ENCODE data around the gene SLC44A1. TPM values are rescaled to one million over a fixed set of nuclear protein-coding genes. Genes with fewer than 3 reads are reported as not detected.

Gene SLC44A1
- polyA plus RNA-seq, 1 of the 3 experiments (the other 2 are of a cell fraction), result 4.5 TPM

GRCh38 chr9:105331160-105331559 is 86.7 kb downstream of the SLC44A1 start:
- H2AFZ ChIP-seq (ENCODE audit: low read depth), result no peak overlapping the region
- no peak overlapping the region for H3K9ac ChIP-seq
- no peaks in the 10 kb centered on the region for H3K9me2 ChIP-seq
- no peak for DNase-seq
- no peaks in the 10 kb centered on the region for H4K20me1 ChIP-seq (ENCODE audit: insufficient read depth)
- peaks cover 0 to 2% of the 10 kb centered on the region in 2 experiments for H3K36me3 ChIP-seq (replicated peaks in 1 of 2; ENCODE audit: control insufficient read depth in 1 of 2, insufficient read depth in 2 of 2, low read length in 1 of 2)
- POLR2A ChIA-PET, result no interaction called here
- no peaks in the 10 kb centered on the region for H3K9me3 ChIP-seq
- H3K4me2 ChIP-seq, result no peak overlapping the region
- no peaks in the 10 kb centered on the region for H3K79me2 ChIP-seq (ENCODE audit: insufficient read depth)
- no peak overlapping the region for H3K27ac ChIP-seq (ENCODE audit: low read depth in 2 of 2, low read length in 1 of 2)
- 88% methylated on average over 3 of the region's 3 CpGs for WGBS (ENCODE audit: low lambda C conversion rate)
- CTCF ChIA-PET, result interaction anchor here (1.3 kb wide), 1 partner anchor 468 kb away, joined by 3 read pairs; no protein-coding TSS in a partner anchor
- no peaks in the 10 kb centered on the region for H3F3A ChIP-seq (replicated peaks; ENCODE audit: insufficient read depth)
- TF ChIP-seq FOXJ3 (CRISPR knock-in tag; IDR thresholded peaks at IDR 0.05) (no peak), TCF12 (IDR thresholded peaks at IDR 0.05) (no peak), RXRA (IDR thresholded peaks at IDR 0.05; ENCODE audit: borderline replicate concordance, low read depth) (no peak), FOSL2 (IDR thresholded peaks at IDR 0.05; ENCODE audit: borderline replicate concordance, low read depth) (no peak)
- H3K4me1 ChIP-seq (ENCODE audit: control insufficient read depth in 1 of 2, insufficient read depth in 2 of 2, low read depth in 1 of 2, low read length in 1 of 2), result peaks cover 0 to 14% of the 10 kb centered on the region in 2 experiments; a peak in 2 of 4 replicates
- no peaks in the 10 kb centered on the region for H3K27me3 ChIP-seq (ENCODE audit: insufficient read depth)
- no peak overlapping the region for H3K4me3 ChIP-seq (ENCODE audit: low read depth in 2 of 2, low read length in 1 of 2)

DNA sequence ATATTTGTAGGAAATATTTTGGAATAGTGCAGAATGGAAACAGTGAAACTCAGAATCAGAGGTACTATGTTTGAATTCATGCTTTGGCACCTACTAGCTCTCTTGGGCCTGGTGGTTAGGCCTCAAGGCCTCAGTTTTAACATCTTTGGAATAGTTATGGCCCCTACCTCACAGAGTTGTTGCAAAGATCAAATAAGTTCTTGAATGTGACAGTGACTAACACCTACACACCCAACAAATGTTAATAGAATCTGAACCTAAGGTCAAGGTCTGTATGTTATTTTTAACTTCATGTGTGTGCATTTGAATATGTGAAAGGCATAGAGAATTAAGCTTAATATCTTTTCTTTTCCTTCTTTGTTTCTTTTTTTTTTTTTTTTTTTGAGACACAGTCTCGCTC is 87.3 kb downstream of the SLC44A1 start:
- Histone ChIP-seq H3K27ac (ENCODE audit: low read depth in 2 of 2, low read length in 1 of 2) (no peak overlapping the region), H3K27me3 (ENCODE audit: insufficient read depth) (no peaks in the 10 kb centered on the region), H3K4me2 (no peak overlapping the region), H3K9ac (no peak overlapping the region), H3K9me2 (no peaks in the 10 kb centered on the region), H3K36me3 (replicated peaks in 1 of 2; ENCODE audit: control insufficient read depth in 1 of 2, insufficient read depth in 2 of 2, low read length in 1 of 2) (peaks cover 2 to 5% of the 10 kb centered on the region in 2 experiments), H3K4me1 (ENCODE audit: control insufficient read depth in 1 of 2, insufficient read depth in 2 of 2, low read depth in 1 of 2, low read length in 1 of 2) (peaks cover 0 to 14% of the 10 kb centered on the region in 2 experiments; a peak in 2 of 4 replicates), H3K9me3 (no peaks in the 10 kb centered on the region), H3K79me2 (ENCODE audit: insufficient read depth) (no peaks in the 10 kb centered on the region), H3F3A (replicated peaks; ENCODE audit: insufficient read depth) (no peaks in the 10 kb centered on the region), H4K20me1 (ENCODE audit: insufficient read depth) (no peaks in the 10 kb centered on the region), H3K4me3 (ENCODE audit: low read depth in 2 of 2, low read length in 1 of 2) (no peak overlapping the region), H2AFZ (ENCODE audit: low read depth) (no peak overlapping the region)
- TF ChIP-seq NFIC (IDR thresholded peaks at IDR 0.05; ENCODE audit: borderline replicate concordance) (no peak), GATA2 (CRISPR knock-in tag; IDR thresholded peaks at IDR 0.05) (no peak), TAF1 (IDR thresholded peaks at IDR 0.05; ENCODE audit: borderline replicate concordance, low read depth, low read length) (no peak), EP300 (IDR thresholded peaks at IDR 0.05; ENCODE audit: borderline replicate concordance in 1 of 2, low read depth in 1 of 2, low read length in 1 of 2) (no peak), FOXJ3 (CRISPR knock-in tag; IDR thresholded peaks at IDR 0.05) (no peak), FOXM1 (IDR thresholded peaks at IDR 0.05; ENCODE audit: low read depth) (no peak), JUND (IDR thresholded peaks at IDR 0.05) (no peak)
- TF ChIP-seq, protein P1, sequence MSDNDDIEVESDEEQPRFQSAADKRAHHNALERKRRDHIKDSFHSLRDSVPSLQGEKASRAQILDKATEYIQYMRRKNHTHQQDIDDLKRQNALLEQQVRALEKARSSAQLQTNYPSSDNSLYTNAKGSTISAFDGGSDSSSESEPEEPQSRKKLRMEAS (IDR thresholded peaks at IDR 0.05; ENCODE audit: low read depth), result no peak
- ChIA-PET CTCF (interaction anchor here (0.7 to 1.3 kb wide), 2 partner anchors 10 to 468 kb away, joined by 3 read pairs; no protein-coding TSS in a partner anchor), POLR2A (no interaction called here)
- 80% methylated on average over 1 of the region's 1 CpG for WGBS (ENCODE audit: low lambda C conversion rate)
- no peak for DNase-seq

- Histone ChIP-seq H3K79me2 (ENCODE audit: insufficient read depth) (no peaks in the 10 kb centered on the region), H3K36me3 (replicated peaks in 1 of 2; ENCODE audit: control insufficient read depth in 1 of 2, insufficient read depth in 2 of 2, low read length in 1 of 2) (peaks cover 3 to 5% of the 10 kb centered on the region in 2 experiments), H2AFZ (ENCODE audit: low read depth) (no peak overlapping the region), H3K9ac (no peak overlapping the region), H3K27ac (ENCODE audit: low read depth in 2 of 2, low read length in 1 of 2) (peak overlapping the region in 1 of 2 experiments; percentile 2; a peak in 1 of 4 replicates), H3K4me3 (ENCODE audit: low read depth in 2 of 2, low read length in 1 of 2) (no peak overlapping the region), H3K9me3 (no peaks in the 10 kb centered on the region), H3K4me2 (no peak overlapping the region), H3F3A (replicated peaks; ENCODE audit: insufficient read depth) (no peaks in the 10 kb centered on the region), H3K4me1 (ENCODE audit: control insufficient read depth in 1 of 2, insufficient read depth in 2 of 2, low read depth in 1 of 2, low read length in 1 of 2) (peaks cover 0 to 14% of the 10 kb centered on the region in 2 experiments; a peak in 2 of 4 replicates), H4K20me1 (ENCODE audit: insufficient read depth) (no peaks in the 10 kb centered on the region), H3K9me2 (no peaks in the 10 kb centered on the region), H3K27me3 (ENCODE audit: insufficient read depth) (no peaks in the 10 kb centered on the region)
- POLR2A ChIA-PET, result no interaction called here
- WGBS (ENCODE audit: low lambda C conversion rate), result 80% methylated on average over 2 of the region's 2 CpGs
- no peak for DNase-seq
- TF ChIP-seq, protein P2, sequence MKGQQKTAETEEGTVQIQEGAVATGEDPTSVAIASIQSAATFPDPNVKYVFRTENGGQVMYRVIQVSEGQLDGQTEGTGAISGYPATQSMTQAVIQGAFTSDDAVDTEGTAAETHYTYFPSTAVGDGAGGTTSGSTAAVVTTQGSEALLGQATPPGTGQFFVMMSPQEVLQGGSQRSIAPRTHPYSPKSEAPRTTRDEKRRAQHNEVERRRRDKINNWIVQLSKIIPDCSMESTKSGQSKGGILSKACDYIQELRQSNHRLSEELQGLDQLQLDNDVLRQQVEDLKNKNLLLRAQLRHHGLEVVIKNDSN (IDR thresholded peaks at IDR 0.05; ENCODE audit: borderline replicate concordance, low read depth), result no peak
- TF ChIP-seq SMC3 (IDR thresholded peaks at IDR 0.05; ENCODE audit: low read depth, low read length) (no peak), FOXJ3 (CRISPR knock-in tag; IDR thresholded peaks at IDR 0.05) (no peak), USF2 (IDR thresholded peaks at IDR 0.05; ENCODE audit: borderline replicate concordance, low read depth, low read length) (no peak), RAD21 (IDR thresholded peaks at IDR 0.05; ENCODE audit: low read length) (no peak)
- TF ChIP-seq, protein P1 (IDR thresholded peaks at IDR 0.05; ENCODE audit: low read depth), result no peak
- CTCF ChIA-PET, result no interaction called here
Observed at GRCh38 chr9:105332471-105332870, 88.0 kb downstream of the SLC44A1 start.
